ENCODE results near the gene FRY. TPM values are rescaled to one million over a fixed set of nuclear protein-coding genes. Genes with fewer than 3 reads are reported as not detected.

Gene FRY
- total RNA-seq, 1 donor from 2014 or later, result 38.8 TPM

DNA sequence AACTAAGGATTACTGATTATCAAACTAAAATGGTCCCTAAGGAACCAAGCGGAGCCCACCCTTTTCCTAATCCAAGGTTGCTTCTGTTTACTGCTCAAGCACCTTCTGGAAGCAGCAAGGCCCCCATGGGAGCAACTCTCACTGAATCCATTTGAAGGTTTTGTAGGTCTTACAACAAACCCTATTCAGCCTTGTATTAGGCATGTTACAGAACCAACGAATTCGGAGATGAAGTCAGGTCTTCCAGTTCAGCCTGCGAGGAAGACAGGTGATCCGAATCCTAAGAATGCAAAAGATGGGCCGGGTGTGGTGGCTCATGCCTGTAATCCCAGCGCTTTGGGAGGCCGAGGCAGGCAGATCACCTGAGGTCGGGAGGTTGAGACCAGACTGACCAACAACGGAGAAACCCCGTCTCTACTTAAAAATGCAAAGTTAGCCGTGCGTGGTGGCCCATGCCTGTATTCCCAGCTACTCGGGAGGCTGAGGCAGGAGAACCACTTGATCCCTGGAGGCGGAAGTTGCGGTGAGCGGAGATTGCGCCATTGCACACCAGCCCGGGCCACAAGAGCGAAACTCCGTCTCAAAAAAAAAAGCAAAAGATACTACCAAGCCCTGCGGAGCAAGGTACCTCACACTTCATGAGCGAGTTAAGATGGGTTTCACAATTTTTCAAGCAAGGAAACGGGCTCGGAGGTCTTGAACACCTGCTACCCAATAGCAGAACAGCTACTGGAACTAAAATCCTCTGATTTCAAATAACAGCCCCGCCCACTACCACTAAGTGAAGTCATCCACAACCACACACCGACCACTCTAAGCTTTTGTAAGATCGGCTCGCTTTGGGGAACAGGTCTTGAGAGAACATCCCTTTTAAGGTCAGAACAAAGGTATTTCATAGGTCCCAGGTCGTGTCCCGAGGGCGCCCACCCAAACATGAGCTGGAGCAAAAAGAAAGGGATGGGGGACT is 283.0 kb downstream of the FRY start:
- H3K27me3 Mint-ChIP-seq (ENCODE audit: low read depth), result no peaks in the 10 kb centered on the region
- peak overlapping the region; percentile 97 for H3K27ac Mint-ChIP-seq (ENCODE audit: unreplicated experiment)
- TF ChIP-seq CTCF (IDR thresholded peaks at IDR 0.05), result no peak
- H3K4me3 Mint-ChIP-seq (ENCODE audit: unreplicated experiment), result peak overlapping the region; percentile 92
- no peaks in the 10 kb centered on the region for H3K36me3 Mint-ChIP-seq (ENCODE audit: low read depth)
- no peak for DNase-seq (ENCODE audit: low spot score)
- no peaks in the 10 kb centered on the region for H3K9me3 Mint-ChIP-seq (ENCODE audit: low read depth)
- H3K4me1 Mint-ChIP-seq (ENCODE audit: low read depth), result peaks cover 22% of the 10 kb centered on the region

GRCh38 chr13:32315238-32316027 is 283.9 kb downstream of the FRY start, which contains the start of the genes BRCA2 and ZAR1L:
TSS of gene BRCA2 (plus strand) at chr13:32315508. CDS start at chr13:32316461, 953 bp downstream.
TSS of gene ZAR1L (minus strand) at chr13:32315363. CDS start at chr13:32311925, 3,438 bp downstream.
- peaks cover 19% of the 10 kb centered on the region for H3K4me1 Mint-ChIP-seq (ENCODE audit: low read depth)
- H3K4me3 Mint-ChIP-seq (ENCODE audit: unreplicated experiment), result peak within 1 kb of the TSS; percentile 92
- H3K27me3 Mint-ChIP-seq (ENCODE audit: low read depth), result no peaks in the 10 kb centered on the region
- peak within 1 kb of the TSS; percentile 97 for H3K27ac Mint-ChIP-seq (ENCODE audit: unreplicated experiment)
- DNase-seq (ENCODE audit: low spot score), result peak; percentile 96
- no peak for TF ChIP-seq CTCF (IDR thresholded peaks at IDR 0.05)
- H3K36me3 Mint-ChIP-seq (ENCODE audit: low read depth), result no peaks in the 10 kb centered on the region
- no peaks in the 10 kb centered on the region for H3K9me3 Mint-ChIP-seq (ENCODE audit: low read depth)

DNA sequence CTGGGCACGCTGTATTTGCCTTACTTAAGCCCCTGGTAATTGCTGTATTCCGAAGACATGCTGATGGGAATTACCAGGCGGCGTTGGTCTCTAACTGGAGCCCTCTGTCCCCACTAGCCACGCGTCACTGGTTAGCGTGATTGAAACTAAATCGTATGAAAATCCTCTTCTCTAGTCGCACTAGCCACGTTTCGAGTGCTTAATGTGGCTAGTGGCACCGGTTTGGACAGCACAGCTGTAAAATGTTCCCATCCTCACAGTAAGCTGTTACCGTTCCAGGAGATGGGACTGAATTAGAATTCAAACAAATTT is 284.4 kb downstream of the FRY start:
- Mint-ChIP-seq H3K4me1 (ENCODE audit: low read depth) (peaks cover 19% of the 10 kb centered on the region), H3K9me3 (ENCODE audit: low read depth) (no peaks in the 10 kb centered on the region), H3K27ac (ENCODE audit: unreplicated experiment) (peak overlapping the region; percentile 97), H3K27me3 (ENCODE audit: low read depth) (no peaks in the 10 kb centered on the region), H3K4me3 (ENCODE audit: unreplicated experiment) (peak overlapping the region; percentile 92), H3K36me3 (ENCODE audit: low read depth) (no peaks in the 10 kb centered on the region)
- no peak for DNase-seq (ENCODE audit: low spot score)
- TF ChIP-seq CTCF (IDR thresholded peaks at IDR 0.05), result no peak

- Mint-ChIP-seq H3K4me1 (ENCODE audit: low read depth) (peaks cover 19% of the 10 kb centered on the region), H3K36me3 (ENCODE audit: low read depth) (no peaks in the 10 kb centered on the region), H3K9me3 (ENCODE audit: low read depth) (no peaks in the 10 kb centered on the region), H3K4me3 (ENCODE audit: unreplicated experiment) (peak overlapping the region; percentile 92), H3K27ac (ENCODE audit: unreplicated experiment) (peak overlapping the region; percentile 97), H3K27me3 (ENCODE audit: low read depth) (no peaks in the 10 kb centered on the region)
- DNase-seq (ENCODE audit: low spot score), result no peak
- no peak for TF ChIP-seq CTCF (IDR thresholded peaks at IDR 0.05)
Measured at GRCh38 chr13:32316501-32316900, 284.9 kb downstream of the FRY start.

Measured in chondrocyte (in vitro differentiated cells).